ENCODE measurements around the gene FAAP24. TPM values are rescaled to one million over a fixed set of nuclear protein-coding genes. Genes with fewer than 3 reads are reported as not detected.
"Not testable (repeated sequence)": the region's sequence is repeated elsewhere in the genome, so short reads cannot be mapped to it uniquely, and the experiment has no call there.

FAAP24 gene
- total RNA-seq, 2 experiments from 2014 or later = 12.1 to 12.8 TPM

DNA sequence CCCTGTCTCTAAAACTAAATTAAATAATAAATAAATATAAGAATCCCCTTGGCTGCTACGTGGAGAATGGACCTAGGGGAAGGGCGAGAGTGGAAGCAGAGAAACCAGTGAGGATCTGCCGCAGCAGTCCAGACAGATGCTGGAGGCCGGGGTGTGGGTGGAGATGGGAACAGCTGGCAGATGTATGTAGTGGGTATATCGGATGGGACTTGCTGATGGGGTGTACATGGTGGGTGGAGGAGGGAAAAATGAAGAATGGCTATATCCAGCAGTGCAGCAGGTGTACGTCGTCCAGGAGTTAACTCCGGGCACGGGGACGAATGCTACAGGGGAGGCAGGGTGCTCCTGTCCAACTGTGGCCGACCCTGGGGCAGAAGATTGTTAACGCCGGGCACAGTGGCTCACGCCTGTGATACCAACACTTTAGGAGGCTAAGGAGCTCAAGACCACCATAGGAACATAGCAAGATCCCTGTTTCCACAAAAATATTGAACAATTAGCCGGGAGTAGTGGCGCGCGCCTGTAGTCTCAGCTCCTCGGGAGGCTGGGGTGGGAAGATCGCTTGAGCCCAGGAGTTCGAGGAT lies 938 bp upstream of the FAAP24 start:
- TF ChIP-seq, protein P1, sequence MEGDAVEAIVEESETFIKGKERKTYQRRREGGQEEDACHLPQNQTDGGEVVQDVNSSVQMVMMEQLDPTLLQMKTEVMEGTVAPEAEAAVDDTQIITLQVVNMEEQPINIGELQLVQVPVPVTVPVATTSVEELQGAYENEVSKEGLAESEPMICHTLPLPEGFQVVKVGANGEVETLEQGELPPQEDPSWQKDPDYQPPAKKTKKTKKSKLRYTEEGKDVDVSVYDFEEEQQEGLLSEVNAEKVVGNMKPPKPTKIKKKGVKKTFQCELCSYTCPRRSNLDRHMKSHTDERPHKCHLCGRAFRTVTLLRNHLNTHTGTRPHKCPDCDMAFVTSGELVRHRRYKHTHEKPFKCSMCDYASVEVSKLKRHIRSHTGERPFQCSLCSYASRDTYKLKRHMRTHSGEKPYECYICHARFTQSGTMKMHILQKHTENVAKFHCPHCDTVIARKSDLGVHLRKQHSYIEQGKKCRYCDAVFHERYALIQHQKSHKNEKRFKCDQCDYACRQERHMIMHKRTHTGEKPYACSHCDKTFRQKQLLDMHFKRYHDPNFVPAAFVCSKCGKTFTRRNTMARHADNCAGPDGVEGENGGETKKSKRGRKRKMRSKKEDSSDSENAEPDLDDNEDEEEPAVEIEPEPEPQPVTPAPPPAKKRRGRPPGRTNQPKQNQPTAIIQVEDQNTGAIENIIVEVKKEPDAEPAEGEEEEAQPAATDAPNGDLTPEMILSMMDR (conservative IDR thresholded peaks at IDR 0.05; ENCODE audit: low read length) = no peak
- no peak for TF ChIP-seq EZH2phosphoT487 (IDR thresholded peaks at IDR 0.05; ENCODE audit: borderline replicate concordance, low read depth, low read length)
- Histone ChIP-seq H3K27ac (ENCODE audit: low read depth, low read length, poor library complexity, severe bottlenecking) (no peak overlapping the region), H2AFZ (ENCODE audit: low read length) (peak overlapping the region; percentile 36; the same call in 1 of the 2 replicates)

DNA sequence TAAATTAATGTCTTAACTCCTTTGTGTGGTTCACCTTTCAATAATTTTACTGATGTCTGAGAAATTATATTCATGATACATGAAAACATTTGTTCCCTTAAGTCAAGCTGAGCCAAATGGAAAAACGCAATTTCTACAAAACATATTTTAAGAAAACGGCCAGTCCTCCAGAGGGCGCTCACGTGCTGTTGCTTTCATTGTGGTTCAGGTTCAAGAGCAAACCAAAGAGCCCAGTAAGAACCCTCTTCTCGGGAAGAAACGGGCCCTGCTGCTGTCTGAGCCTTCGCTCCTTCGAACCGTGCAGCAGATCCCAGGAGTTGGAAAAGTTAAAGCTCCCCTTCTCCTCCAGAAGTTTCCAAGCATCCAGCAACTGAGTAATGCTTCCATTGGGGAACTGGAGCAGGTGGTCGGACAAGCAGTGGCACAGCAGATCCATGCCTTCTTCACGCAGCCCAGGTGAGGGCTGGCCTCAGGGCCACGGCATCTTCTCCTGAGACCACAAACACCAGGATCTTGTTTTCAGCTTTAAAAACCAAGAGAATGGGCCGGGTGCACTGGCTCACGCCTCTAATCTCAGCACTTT lies 4.3 kb downstream of the FAAP24 start:
- intact Hi-C loops (cut with micrococcal nuclease; ENCODE audit: unreplicated experiment) = loop anchor here (1.0 to 10.0 kb wide), 2 partner anchors 108 to 143 kb away; partner anchors contain the start of gene GPATCH1
- no peak overlapping the region for H3K4me2 ChIP-seq (ENCODE audit: low read length)
- H3K9me2 ChIP-seq (ENCODE audit: insufficient read depth, low read length) = no peaks in the 10 kb centered on the region
- H3K36me3 ChIP-seq (ENCODE audit: insufficient read depth, low read length) = peaks cover 18% of the 10 kb centered on the region; the same call in 1 of the 2 replicates
- H3K9me3 ChIP-seq (ENCODE audit: low read length) = no peaks in the 10 kb centered on the region
- no peak overlapping the region for H3K4me3 ChIP-seq (ENCODE audit: low read depth, low read length, poor library complexity, severe bottlenecking)
- no peaks in the 10 kb centered on the region for H3K4me1 ChIP-seq (ENCODE audit: insufficient read depth, low read length, poor library complexity, severe bottlenecking)
- TF ChIP-seq, protein P1 (conservative IDR thresholded peaks at IDR 0.05; ENCODE audit: low read length) = peak; percentile 95
- TF ChIP-seq EZH2phosphoT487 (IDR thresholded peaks at IDR 0.05; ENCODE audit: borderline replicate concordance, low read depth, low read length) = no peak
- H3K27ac ChIP-seq (ENCODE audit: low read depth, low read length, poor library complexity, severe bottlenecking) = no peak overlapping the region
- H4K20me1 ChIP-seq (ENCODE audit: insufficient read depth, low read length) = no peaks in the 10 kb centered on the region
- H3K79me2 ChIP-seq (ENCODE audit: insufficient read depth, low read depth, low read length) = peaks cover 2% of the 10 kb centered on the region
- CTCF ChIA-PET (ENCODE audit: unreplicated experiment) = no interaction called here
- peak; percentile 64 for DNase-seq (ENCODE audit: low spot score)
- H2AFZ ChIP-seq (ENCODE audit: low read length) = no peak overlapping the region
- BruUV-seq (replicated peaks) = no TSS peak
- POLR2A ChIA-PET = interaction anchor here (0.7 kb wide), 1 partner anchor 1451 kb away, joined by 3 read pairs; no protein-coding TSS in a partner anchor

More for the DNA sequence above, 938 bp upstream of the FAAP24 start:
- no peak for DNase-seq (ENCODE audit: low spot score)
- TSS peak; percentile 82 for BruUV-seq (replicated peaks)
- Histone ChIP-seq H3K36me3 (ENCODE audit: insufficient read depth, low read length) (peaks cover 27% of the 10 kb centered on the region; the same call in 1 of the 2 replicates), H3K4me2 (ENCODE audit: low read length) (peak overlapping the region; percentile 86), H3K9me2 (ENCODE audit: insufficient read depth, low read length) (no peaks in the 10 kb centered on the region), H4K20me1 (ENCODE audit: insufficient read depth, low read length) (no peaks in the 10 kb centered on the region), H3K79me2 (ENCODE audit: insufficient read depth, low read depth, low read length) (peaks cover 15% of the 10 kb centered on the region), H3K9me3 (ENCODE audit: low read length) (no peaks in the 10 kb centered on the region), H3K4me1 (ENCODE audit: insufficient read depth, low read length, poor library complexity, severe bottlenecking) (peaks cover 5% of the 10 kb centered on the region), H3K4me3 (ENCODE audit: low read depth, low read length, poor library complexity, severe bottlenecking) (peak overlapping the region; percentile 75)
- intact Hi-C loops (cut with micrococcal nuclease; ENCODE audit: unreplicated experiment) = loop anchor here (5.0 to 10.0 kb wide), 2 partner anchors 114 to 294 kb away; partner anchors contain the start of genes ANKRD27, GPATCH1 and RGS9BP
- ChIA-PET POLR2A (interaction anchor here (0.6 to 1.0 kb wide), 6 partner anchors 62 to 858 kb away, joined by 3 to 5 read pairs (median 3); no protein-coding TSS in a partner anchor), CTCF (ENCODE audit: unreplicated experiment) (no interaction called here)

DNA sequence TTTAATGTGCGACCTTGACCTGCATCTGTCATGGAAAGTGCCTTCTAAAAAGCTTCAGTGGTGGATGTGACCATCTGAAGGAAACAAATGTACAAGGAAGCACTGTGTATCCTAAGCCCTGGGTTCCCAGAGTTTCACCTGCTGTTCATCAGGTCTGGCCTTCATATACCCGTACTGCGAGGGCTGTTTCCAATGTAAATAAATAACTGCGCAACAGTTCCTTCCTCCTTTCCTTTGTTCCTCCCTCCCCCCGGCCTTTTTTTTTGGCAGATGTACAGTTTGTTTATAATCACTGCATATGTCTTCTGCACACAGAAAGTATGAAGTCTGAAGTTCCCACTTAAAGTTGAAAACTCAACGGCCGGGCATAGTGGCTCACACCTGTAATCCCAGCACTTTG lies 5.2 kb downstream of the FAAP24 start:
- Histone ChIP-seq H3K9me2 (ENCODE audit: insufficient read depth, low read length) (no peaks in the 10 kb centered on the region), H3K4me1 (ENCODE audit: insufficient read depth, low read length, poor library complexity, severe bottlenecking) (no peaks in the 10 kb centered on the region), H3K36me3 (ENCODE audit: insufficient read depth, low read length) (peaks cover 18% of the 10 kb centered on the region; the same call in 1 of the 2 replicates), H2AFZ (ENCODE audit: low read length) (no peak overlapping the region), H3K27ac (ENCODE audit: low read depth, low read length, poor library complexity, severe bottlenecking) (no peak overlapping the region), H3K4me3 (ENCODE audit: low read depth, low read length, poor library complexity, severe bottlenecking) (no peak overlapping the region), H3K79me2 (ENCODE audit: insufficient read depth, low read depth, low read length) (no peaks in the 10 kb centered on the region), H3K9me3 (ENCODE audit: low read length) (no peaks in the 10 kb centered on the region), H3K4me2 (ENCODE audit: low read length) (no peak overlapping the region), H4K20me1 (ENCODE audit: insufficient read depth, low read length) (no peaks in the 10 kb centered on the region)
- CTCF ChIA-PET (ENCODE audit: unreplicated experiment) = no interaction called here
- DNase-seq (ENCODE audit: low spot score) = no peak
- POLR2A ChIA-PET = no interaction called here
- no peak for TF ChIP-seq EZH2phosphoT487 (IDR thresholded peaks at IDR 0.05; ENCODE audit: borderline replicate concordance, low read depth, low read length)
- TF ChIP-seq, protein P1 (conservative IDR thresholded peaks at IDR 0.05; ENCODE audit: low read length) = no peak
- intact Hi-C loops (cut with micrococcal nuclease; ENCODE audit: unreplicated experiment) = loop anchor here (10.0 kb wide), 1 partner anchor 108 kb away; the partner anchor contains the start of gene GPATCH1
- BruUV-seq (replicated peaks) = no TSS peak

DNA sequence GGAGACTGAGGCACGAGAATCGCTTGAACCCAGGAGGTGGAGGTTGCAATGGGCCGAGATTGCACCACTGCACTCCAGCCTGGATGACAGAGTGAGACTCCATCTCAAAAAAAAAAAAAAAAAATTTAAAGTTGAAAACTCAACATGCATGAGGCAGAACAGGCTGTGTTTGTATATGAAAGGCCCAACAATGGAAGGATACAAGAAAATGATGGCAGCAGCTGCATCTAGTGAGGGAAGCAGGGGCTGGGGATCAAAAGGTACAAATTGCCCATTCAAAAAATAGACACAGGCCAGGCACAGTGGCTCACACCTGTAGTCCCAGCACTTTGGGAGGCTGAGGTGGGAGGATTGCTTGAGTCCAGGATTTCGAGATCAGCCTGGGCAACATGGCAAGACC lies 5.8 kb downstream of the FAAP24 start:
- intact Hi-C loops (cut with micrococcal nuclease; ENCODE audit: unreplicated experiment) = loop anchor here (10.0 kb wide), 1 partner anchor 107 kb away; the partner anchor contains the start of gene GPATCH1
- H3K4me2 ChIP-seq (ENCODE audit: low read length); H2AFZ ChIP-seq (ENCODE audit: low read length); H3K4me1 ChIP-seq (ENCODE audit: insufficient read depth, low read length, poor library complexity, severe bottlenecking); DNase-seq (ENCODE audit: low spot score); H4K20me1 ChIP-seq (ENCODE audit: insufficient read depth, low read length); H3K79me2 ChIP-seq (ENCODE audit: insufficient read depth, low read depth, low read length); H3K9me3 ChIP-seq (ENCODE audit: low read length); POLR2A ChIA-PET; H3K9me2 ChIP-seq (ENCODE audit: insufficient read depth, low read length); H3K4me3 ChIP-seq (ENCODE audit: low read depth, low read length, poor library complexity, severe bottlenecking); CTCF ChIA-PET (ENCODE audit: unreplicated experiment); BruUV-seq (replicated peaks); H3K27ac ChIP-seq (ENCODE audit: low read depth, low read length, poor library complexity, severe bottlenecking): not testable (repeated sequence)
- peaks cover 18% of the 10 kb centered on the region; the same call in 1 of the 2 replicates for H3K36me3 ChIP-seq (ENCODE audit: insufficient read depth, low read length)
